ENCODE results near the gene AOPEP.

DNA sequence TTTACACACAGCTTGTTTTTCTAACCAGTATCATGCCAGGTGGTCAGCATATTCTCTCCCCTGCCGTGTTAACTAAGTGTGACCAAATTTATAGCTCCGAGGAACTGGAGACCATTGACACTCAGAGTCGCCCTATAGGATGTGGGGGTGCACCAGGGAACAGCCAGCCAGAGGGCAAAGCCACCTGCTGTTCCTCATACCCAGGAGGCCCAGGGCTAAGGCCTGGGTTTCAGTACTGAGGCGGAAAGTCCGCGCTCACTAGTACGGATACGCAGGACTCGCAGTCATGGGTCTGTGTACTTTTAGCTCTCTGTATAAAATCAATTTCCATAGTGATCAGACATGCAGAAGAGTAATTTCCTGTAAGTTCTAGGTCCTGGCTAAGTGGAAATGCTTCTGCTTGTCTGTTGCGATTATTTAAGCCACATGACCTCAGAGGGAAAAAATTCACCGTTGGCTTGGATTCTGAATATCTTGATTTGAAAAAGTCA is 247.0 kb downstream of the AOPEP start:
- TF ChIP-seq, protein P1, sequence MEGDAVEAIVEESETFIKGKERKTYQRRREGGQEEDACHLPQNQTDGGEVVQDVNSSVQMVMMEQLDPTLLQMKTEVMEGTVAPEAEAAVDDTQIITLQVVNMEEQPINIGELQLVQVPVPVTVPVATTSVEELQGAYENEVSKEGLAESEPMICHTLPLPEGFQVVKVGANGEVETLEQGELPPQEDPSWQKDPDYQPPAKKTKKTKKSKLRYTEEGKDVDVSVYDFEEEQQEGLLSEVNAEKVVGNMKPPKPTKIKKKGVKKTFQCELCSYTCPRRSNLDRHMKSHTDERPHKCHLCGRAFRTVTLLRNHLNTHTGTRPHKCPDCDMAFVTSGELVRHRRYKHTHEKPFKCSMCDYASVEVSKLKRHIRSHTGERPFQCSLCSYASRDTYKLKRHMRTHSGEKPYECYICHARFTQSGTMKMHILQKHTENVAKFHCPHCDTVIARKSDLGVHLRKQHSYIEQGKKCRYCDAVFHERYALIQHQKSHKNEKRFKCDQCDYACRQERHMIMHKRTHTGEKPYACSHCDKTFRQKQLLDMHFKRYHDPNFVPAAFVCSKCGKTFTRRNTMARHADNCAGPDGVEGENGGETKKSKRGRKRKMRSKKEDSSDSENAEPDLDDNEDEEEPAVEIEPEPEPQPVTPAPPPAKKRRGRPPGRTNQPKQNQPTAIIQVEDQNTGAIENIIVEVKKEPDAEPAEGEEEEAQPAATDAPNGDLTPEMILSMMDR (IDR thresholded peaks at IDR 0.05) = no peak
- TF ChIP-seq POLR2A (IDR thresholded peaks at IDR 0.05) = no peak

Data from thyroid gland (tissue), 4 donors.